HG03575 (cell line): ENCODE data around the gene MIOS.
"Not testable (repeated sequence)": the region's sequence is repeated elsewhere in the genome, so short reads cannot be mapped to it uniquely, and the experiment has no call there.

Experiments used
- ATAC-seq: cut with Tn5 transposase; IDR thresholded peaks from one replicate; pipeline ENCODE4 v1.9.1; 2021; ENCODE audit not compliant: unreplicated experiment, insufficient number of reproducible peaks, low FRiP score; ENCODE audit errors: extremely low read depth

The MIOS gene

DNA sequence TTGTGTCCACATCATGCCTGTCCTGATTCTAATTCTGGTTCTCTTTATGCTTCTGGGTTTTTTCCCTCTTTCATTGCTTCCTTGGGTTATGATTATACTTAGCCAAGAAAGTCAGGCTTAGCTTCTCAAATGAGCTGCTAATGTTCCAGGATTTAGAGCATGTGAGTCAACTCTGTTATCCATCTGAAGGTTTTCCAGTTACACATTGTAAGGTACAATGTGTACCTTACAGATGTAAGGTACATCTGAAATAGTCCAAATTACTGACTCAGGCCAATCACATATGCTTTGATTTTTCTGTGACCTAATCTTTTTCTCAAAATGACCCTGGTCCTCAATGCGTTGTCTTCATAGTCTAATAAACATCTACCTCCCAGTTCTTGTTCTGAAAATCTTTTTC, 13.3 kb upstream of the MIOS start:
- ATAC-seq: no peak

DNA sequence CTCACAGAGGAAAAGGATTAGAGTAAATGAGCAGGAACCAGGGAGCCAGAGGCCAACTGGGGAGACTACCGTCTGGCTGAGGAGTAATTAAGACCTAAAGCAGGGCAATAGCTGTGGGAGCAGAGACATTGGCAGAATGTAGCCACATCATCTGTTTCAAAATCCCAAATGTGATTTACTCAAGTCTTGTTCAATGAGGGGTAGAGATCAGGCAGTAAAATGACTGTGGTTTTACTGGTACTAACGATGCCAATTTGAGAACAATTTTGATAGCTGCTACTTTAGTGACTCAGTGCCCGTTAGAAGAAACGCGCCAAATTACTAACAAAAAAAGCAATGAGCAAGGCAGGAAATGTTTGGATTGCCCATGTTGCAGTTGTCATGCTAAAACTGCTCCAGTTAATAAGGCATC, 12.7 kb upstream of the MIOS start:
- ATAC-seq: no peak

GRCh38 chr7:7554649-7555575, 11.8 kb upstream of the MIOS start:
- no peak for ATAC-seq

- ATAC-seq: no peak
Observed at GRCh38 chr7:7556852-7557251, 9.8 kb upstream of the MIOS start.

GRCh38 chr7:7557252-7557651, 9.4 kb upstream of the MIOS start:
- ATAC-seq: no peak

- not testable (repeated sequence) for ATAC-seq
Observed at GRCh38 chr7:7561591-7561990, 5.1 kb upstream of the MIOS start.

DNA sequence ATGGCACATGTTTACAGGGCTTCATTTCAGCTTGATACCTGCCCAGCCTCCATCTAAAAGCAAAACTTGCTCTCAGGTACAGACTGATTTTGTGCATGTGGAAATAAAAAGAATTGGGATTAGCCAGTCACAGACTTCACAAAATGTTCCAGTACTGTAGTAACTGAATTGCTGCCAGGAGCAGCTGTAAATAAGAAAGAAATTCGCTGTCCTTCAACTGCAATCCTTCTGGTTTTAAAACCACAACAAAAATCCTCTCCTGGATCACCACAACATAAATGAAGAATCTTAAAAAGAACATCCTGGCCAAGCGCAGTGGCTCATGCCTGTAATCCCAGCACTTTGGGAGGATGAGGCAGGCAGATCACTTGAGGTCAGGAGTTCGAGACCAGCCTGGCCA, 3.9 kb upstream of the MIOS start:
- ATAC-seq: no peak

GRCh38 chr7:7563269-7563668, 3.4 kb upstream of the MIOS start:
- ATAC-seq: no peak

- no peak for ATAC-seq
Observed at GRCh38 chr7:7563813-7564212, 2.9 kb upstream of the MIOS start.

DNA sequence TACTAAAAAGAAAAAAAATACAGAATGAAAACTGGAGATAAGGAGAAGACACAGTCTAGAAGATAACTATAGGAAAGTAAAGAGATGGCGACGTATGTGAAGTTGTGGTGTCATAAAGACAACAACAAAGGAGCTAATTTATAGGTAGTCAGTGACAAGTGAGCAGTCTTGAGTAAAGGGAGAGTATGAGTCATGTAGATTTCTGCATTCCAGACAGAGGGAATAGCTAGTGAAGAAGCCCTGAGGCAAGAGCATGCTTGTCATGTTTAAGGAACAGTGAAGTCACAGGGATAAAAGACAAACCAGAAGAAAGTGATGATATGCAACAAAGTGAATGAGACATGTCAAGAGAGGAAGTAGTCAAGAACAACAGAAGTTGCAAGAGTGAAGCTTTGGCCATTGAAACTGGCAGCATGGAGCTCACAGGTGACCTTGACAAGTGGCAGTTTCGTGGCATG, 2.3 kb upstream of the MIOS start:
- no peak for ATAC-seq

DNA sequence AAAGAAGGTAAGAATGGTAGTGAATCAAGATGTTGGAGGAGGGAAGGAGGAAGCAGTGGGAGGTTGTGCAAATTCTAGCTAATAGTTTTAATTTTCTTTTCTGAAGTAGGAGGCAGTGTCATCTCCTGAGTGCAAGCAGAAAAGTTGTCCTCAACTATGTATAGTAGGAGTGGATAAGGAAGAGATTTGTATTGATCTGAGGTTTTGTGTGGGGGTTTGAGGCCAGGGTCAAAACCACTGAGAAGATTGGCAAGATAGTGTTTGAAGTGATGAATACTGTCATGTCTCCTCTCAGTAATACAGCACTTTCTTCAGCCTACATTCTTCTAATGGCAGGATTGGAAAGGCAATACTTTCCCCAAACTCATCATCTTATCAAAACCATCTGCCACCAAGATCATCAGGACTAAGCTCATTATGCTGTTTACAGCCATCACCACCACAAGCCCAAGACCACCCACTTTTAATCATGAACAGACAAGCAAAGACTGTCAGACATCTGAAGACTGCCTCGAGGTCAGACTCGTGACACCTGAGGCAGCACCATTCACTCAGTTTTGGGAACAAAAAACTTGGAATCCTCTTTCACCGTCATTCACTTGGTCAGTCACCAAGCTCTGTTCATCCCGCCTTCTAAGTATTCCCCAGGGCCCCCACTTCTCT, 1.5 kb upstream of the MIOS start:
- no peak for ATAC-seq

- peak; percentile 17 for ATAC-seq
Observed at GRCh38 chr7:7565746-7566650, 686 bp upstream of the MIOS start.

GRCh38 chr7:7567898-7568531, 1.3 kb downstream of the MIOS start:
- no peak for ATAC-seq

DNA sequence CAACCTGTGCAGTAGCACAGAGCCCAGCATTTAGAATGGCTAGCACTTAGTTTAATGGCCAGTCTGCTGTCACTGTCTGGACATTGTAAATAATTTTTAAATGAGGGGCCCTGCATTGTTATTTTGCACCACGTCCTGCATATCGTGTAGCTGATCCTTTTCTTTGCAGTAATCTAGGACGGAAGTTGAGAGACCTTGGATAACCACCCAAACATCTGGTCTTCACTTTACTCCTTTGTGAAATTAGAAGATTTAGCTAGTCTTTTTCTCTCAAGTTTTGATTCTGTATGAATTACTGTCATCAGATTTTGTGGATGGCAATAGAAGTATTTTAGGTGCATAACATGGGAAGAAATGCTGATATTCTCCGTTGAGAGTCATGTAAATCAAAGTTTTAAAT, 1.9 kb downstream of the MIOS start:
- no peak for ATAC-seq

GRCh38 chr7:7569081-7569527, 2.4 kb downstream of the MIOS start:
- peak; percentile 52 for ATAC-seq

DNA sequence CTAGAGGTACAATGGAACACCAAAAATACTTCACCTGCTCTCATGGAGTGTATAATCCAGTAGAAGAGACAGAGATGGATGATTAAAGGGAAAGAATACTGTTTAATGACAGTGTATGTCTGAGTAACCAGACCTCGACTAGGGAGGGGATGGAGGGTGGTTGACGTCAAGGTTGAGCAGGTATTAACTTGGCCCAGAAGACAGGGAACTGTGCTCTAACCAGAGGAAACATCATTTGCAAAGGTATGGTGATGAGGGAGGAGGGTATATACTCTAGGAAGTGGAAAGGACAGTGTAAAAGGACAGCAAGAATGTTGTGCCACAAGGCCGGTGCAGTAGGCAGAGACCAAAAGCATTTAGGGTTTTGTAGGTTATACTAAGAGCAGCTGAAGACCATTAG, 2.9 kb downstream of the MIOS start:
- no peak for ATAC-seq

DNA sequence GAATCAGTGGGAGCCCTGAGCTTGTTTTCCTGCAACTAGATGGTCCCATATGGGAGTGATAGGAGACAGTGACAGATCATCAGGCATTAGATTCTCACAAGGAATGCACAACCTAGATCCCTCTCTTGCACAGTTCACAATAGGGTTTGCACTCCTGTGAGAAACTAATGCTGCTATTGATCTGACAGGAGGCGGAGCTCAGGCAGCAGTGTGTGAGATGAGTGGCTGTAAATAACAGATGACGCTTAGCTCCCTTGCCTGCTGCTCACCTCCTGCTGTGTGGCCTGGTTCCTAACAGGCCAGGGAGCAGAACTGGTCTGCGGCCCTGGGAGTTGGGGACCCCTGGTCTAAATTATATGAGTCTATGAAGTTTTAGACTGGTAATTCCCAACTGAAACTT, 3.9 kb downstream of the MIOS start:
- no peak for ATAC-seq

DNA sequence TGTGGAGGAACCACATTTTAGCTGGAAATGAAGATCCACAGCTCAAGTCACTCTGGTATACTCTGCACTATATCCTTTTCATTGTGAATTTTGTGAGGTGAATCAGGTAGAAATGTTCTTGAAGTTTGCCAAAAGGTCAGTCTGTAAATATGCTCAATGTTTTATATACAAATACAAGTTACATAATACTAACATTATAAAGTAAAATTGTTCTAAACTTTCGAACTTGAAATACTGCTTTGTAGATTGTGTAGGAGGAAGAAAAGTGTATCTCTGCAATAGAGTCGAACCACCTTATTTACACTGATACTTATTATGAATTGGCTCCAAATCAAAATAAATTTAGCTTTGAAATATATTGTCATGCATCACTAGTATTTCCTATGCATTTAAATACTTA, 7.0 kb downstream of the MIOS start:
- ATAC-seq: no peak

- ATAC-seq: no peak
Observed at GRCh38 chr7:7576344-7576743, 9.7 kb downstream of the MIOS start.
